ENCODE measurements around the gene SH3TC1.

DNA sequence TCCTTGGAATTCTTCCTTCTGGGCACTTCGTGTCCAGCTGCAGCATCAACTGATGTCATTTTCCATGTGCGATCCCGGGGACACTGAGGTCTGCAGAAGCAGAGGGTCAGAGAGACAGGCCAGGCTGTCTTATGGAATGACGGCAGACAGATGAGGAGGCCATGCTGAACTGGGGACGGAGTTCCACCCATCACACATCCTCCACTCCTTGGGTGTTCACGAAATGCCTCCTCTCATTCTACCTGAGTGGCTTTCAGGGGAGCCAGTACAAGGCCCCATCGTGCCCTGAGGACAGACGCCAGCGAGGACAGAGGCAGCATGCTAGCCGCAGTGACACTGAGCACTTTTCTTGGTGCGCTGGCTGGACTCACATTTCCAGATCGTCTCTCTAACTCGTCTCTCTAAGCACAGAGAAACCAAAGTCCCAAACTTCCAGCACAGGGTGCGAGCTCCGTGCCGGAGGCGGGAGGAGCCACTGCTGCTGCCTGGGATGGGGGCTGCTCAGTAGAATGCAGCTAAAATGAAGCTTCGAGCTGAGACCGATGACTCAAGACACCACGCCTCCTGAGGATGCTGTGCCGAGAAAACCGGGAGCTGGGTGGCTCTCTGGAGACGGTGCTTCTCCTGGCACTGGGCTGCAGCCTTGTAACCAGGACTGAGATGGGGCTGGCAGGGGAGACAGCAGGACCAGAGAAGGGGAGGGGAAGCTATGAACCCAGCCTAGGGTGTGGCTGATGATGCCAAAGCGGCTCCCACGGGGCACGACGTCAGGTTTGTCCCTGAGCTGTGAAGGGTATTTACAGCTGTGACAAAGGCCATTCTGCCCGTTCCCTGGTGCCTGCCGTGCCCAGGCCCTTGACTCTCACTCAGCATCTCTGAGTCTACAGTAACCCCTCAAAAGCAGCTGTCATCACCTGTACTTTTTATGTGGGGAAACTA is 48.7 kb upstream of the SH3TC1 start:
- TF ChIP-seq CTCF (IDR thresholded peaks at IDR 0.05; ENCODE audit: insufficient read depth, low read length, poor library complexity, severe bottlenecking), result no peak
- TF ChIP-seq EZH2phosphoT487 (conservative IDR thresholded peaks at IDR 0.05; ENCODE audit: low read length), result no peak

All from SU-DHL-6 (cell line).